Activated CD8-positive, alpha-beta T cell treated with anti-CD3 and anti-CD28 coated beads for 36 hours (primary cell): ENCODE data around the gene APEX2. TPM values are rescaled to one million over a fixed set of nuclear protein-coding genes. Genes with fewer than 3 reads are reported as not detected.
A peak's percentile ranks its signal among the peaks of the same experiment; 100 is the strongest.

Experiments used
- ATAC-seq: fragments of 200-7000 bp; cut with Tn5 transposase; one replicate; pipeline ENCODE4 v1.10.0; 2021; ENCODE audit warnings: mild to moderate bottlenecking, moderate library complexity
- CTCF ChIA-PET: fragments of 350-600 bp; sonication (Branson Sonifier 250); formaldehyde crosslinking; loops from one replicate; lab custom pipeline; 2021; ENCODE audit warnings: antibody characterized with exemption; lab: Charles Lee
- POLR2A ChIA-PET: fragments of 350-600 bp; sonication (Branson Sonifier 250); formaldehyde crosslinking; loops from one replicate; lab custom pipeline; 2021; ENCODE audit warnings: antibody characterized with exemption; lab: Charles Lee
- DNase-seq: peaks from one replicate; pipeline ENCODE4 v3.0.0-alpha.2; 2020
- H3K27ac Mint-ChIP-seq: one replicate; pipeline ENCODE4 v1.8.0; 2021; ENCODE audit warnings: mild to moderate bottlenecking, mixed read lengths
- H3K27me3 Mint-ChIP-seq: one replicate; pipeline ENCODE4 v1.8.0; 2021; ENCODE audit warnings: mixed read lengths
- H3K36me3 Mint-ChIP-seq: one replicate; pipeline ENCODE4 v1.8.0; 2021; ENCODE audit warnings: low read depth, mixed read lengths
- H3K4me1 Mint-ChIP-seq: one replicate; pipeline ENCODE4 v1.8.0; 2021; ENCODE audit warnings: low read depth, mixed read lengths
- H3K4me3 Mint-ChIP-seq: one replicate; pipeline ENCODE4 v1.8.0; 2021; ENCODE audit warnings: mild to moderate bottlenecking, moderate library complexity, mixed read lengths
- H3K9me3 Mint-ChIP-seq: one replicate; pipeline ENCODE4 v1.8.0; 2021; ENCODE audit warnings: mixed read lengths
- intact Hi-C: fragments of 100-400 bp; cut with micrococcal nuclease; formaldehyde crosslinking; loops from one replicate; pipeline ENCODE4 v1.10.0; 2022
- total RNA-seq, 2 experiments: library from RNA; stranded (reverse); gene quantifications; one replicate each; pipeline ENCODE4 v1.2.3, GENCODE V29; 2021
- TF ChIP-seq, protein P1 (sequence below): fragments of 200-600 bp; IDR thresholded peaks from one replicate; pipeline ENCODE4 v1.8.0; 2022; ENCODE audit warnings: antibody characterized with exemption, mild to moderate bottlenecking

APEX2 gene, protein sequence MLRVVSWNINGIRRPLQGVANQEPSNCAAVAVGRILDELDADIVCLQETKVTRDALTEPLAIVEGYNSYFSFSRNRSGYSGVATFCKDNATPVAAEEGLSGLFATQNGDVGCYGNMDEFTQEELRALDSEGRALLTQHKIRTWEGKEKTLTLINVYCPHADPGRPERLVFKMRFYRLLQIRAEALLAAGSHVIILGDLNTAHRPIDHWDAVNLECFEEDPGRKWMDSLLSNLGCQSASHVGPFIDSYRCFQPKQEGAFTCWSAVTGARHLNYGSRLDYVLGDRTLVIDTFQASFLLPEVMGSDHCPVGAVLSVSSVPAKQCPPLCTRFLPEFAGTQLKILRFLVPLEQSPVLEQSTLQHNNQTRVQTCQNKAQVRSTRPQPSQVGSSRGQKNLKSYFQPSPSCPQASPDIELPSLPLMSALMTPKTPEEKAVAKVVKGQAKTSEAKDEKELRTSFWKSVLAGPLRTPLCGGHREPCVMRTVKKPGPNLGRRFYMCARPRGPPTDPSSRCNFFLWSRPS
- total RNA-seq = 10 to 100 TPM; 30.0 to 33.0 TPM

- POLR2A ChIA-PET = interaction anchor here (1.2 to 2.0 kb wide), 3 partner anchors 9 to 956 kb away, joined by 3 to 5 read pairs (median 5); partner anchors contain the start of gene PHF8
These were observed at the start of gene APEX2 for GRCh38 chrX:54999717-55000598. APEX2 (plus strand) TSS chrX:55000363; CDS start chrX:55000423, 60 bp downstream.

DNA sequence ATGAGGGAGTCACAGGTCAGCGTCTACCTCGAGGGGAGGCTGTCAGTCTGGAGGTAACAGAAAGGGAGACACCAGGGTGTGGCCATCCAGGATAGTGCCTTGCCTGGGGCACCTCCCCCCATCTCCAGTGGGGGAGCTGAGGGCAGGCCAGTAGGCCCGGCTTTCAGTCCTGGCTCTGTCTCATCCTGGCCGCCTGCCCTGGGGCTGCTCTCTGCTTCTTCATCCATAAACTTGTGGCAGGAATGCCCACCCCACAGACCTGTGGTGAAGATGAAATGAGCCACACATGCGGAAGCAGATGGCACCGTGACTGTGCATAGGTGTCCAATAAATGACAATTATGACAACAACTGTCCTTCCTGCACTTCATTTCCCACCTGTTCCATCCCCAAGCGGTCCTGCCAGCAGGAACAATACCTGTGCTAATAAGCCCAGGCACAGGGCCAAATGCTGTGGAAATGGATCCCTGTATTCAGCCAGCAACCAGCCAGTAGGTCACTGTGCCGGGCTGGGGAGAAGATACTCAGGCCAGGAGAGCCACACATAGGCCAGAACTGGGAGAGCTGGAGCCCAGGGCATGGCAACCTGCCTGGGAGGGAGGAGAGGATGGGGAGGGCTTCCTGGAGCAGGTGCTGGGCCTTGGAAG is 49.3 kb upstream of the APEX2 start:
- POLR2A ChIA-PET = no interaction called here
- Mint-ChIP-seq H3K9me3 (no peaks in the 10 kb centered on the region), H3K4me3 (no peak overlapping the region)

More at GRCh38 chrX:54999717-55000598, at the start of gene APEX2:
- intact Hi-C loops = no loop called here
- Mint-ChIP-seq H3K27me3 (no peaks in the 10 kb centered on the region), H3K4me1 (peaks cover 20% of the 10 kb centered on the region), H3K36me3 (peaks cover 38% of the 10 kb centered on the region), H3K4me3 (peak within 1 kb of the TSS; percentile 95), H3K27ac (peak within 1 kb of the TSS; percentile 93), H3K9me3 (no peaks in the 10 kb centered on the region)
- TF ChIP-seq, protein P1, sequence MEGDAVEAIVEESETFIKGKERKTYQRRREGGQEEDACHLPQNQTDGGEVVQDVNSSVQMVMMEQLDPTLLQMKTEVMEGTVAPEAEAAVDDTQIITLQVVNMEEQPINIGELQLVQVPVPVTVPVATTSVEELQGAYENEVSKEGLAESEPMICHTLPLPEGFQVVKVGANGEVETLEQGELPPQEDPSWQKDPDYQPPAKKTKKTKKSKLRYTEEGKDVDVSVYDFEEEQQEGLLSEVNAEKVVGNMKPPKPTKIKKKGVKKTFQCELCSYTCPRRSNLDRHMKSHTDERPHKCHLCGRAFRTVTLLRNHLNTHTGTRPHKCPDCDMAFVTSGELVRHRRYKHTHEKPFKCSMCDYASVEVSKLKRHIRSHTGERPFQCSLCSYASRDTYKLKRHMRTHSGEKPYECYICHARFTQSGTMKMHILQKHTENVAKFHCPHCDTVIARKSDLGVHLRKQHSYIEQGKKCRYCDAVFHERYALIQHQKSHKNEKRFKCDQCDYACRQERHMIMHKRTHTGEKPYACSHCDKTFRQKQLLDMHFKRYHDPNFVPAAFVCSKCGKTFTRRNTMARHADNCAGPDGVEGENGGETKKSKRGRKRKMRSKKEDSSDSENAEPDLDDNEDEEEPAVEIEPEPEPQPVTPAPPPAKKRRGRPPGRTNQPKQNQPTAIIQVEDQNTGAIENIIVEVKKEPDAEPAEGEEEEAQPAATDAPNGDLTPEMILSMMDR = no peak
- ATAC-seq (peak; percentile 96), DNase-seq (peak; percentile 92)
- CTCF ChIA-PET = interaction anchor here (0.7 to 2.7 kb wide), 3 partner anchors 12 to 489 kb away, joined by 3 to 12 read pairs (median 11); no protein-coding TSS in a partner anchor

DNA sequence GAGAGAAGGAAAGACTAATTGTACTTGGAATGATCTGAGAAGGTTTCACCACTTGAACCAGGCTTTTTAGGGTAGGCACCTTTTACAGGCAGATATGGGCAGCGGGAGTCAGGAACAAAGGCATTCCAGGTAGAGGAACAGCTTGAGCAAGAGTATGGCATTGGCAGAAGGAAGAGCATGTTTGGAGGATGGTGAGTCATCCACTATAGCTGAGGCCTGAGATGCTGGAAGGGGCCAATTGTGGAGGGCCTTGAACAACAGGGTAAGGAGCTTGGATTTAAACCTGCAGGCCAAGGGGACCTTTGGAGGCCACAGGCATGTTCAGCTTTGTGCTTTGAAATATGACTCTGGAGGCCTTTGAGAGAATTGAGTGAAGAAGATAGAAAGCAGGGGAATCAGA is 38.4 kb upstream of the APEX2 start:
- Mint-ChIP-seq H3K9me3 (no peaks in the 10 kb centered on the region), H3K4me1 (peaks cover 19% of the 10 kb centered on the region), H3K27ac (no peak overlapping the region), H3K36me3 (no peaks in the 10 kb centered on the region), H3K27me3 (no peaks in the 10 kb centered on the region), H3K4me3 (no peak overlapping the region)
- ATAC-seq (no peak), DNase-seq (no peak)
- ChIA-PET CTCF (no interaction called here), POLR2A (no interaction called here)
- intact Hi-C loops = no loop called here
- TF ChIP-seq, protein P1 = no peak

More for the DNA sequence above, 49.3 kb upstream of the APEX2 start:
- CTCF ChIA-PET = no interaction called here
- DNase-seq = no peak
- no peaks in the 10 kb centered on the region for H3K4me1 Mint-ChIP-seq
- TF ChIP-seq, protein P1 = no peak
- no peak overlapping the region for H3K27ac Mint-ChIP-seq
- H3K27me3 Mint-ChIP-seq = no peaks in the 10 kb centered on the region
- ATAC-seq = no peak
- no peaks in the 10 kb centered on the region for H3K36me3 Mint-ChIP-seq
- intact Hi-C loops = no loop called here

DNA sequence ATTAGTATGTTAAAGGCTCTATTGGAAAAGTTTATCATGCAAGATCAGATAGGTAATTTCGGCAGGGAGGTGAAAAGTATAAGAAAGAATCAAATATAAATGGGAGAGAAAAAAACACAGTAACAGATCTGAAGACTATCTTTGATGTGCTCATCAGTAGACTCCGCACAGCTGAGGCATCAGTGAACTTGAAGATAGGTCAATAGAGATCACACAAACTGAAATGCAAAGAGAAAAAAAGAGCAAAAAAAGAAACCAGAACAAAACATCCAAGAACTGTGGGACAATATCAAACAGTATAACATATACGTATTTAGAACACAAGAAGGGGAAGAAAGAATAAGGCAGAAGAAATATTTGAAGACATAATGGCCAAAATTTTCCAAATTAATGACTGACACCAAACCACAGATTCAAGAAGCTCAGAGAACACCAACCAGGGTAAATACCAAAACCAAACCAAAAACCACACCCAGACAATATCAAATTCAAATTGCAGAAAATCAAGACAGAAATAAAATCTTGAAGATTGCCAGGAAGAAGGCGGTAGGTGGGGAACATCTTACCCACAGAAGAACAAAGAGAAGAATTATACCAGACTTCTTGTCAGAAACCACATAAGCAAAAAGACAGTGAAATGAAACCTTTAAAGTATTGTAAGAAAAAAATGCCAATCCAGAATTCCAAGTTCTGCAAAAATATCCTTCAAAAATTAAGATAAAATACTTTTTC is 35.2 kb upstream of the APEX2 start:
- TF ChIP-seq, protein P1 = no peak
- intact Hi-C loops = no loop called here
- DNase-seq (no peak), ATAC-seq (no peak)
- Mint-ChIP-seq H3K4me3 (no peak overlapping the region), H3K36me3 (no peaks in the 10 kb centered on the region), H3K4me1 (peaks cover 22% of the 10 kb centered on the region), H3K9me3 (no peaks in the 10 kb centered on the region), H3K27ac (peak overlapping the region; percentile 34), H3K27me3 (no peaks in the 10 kb centered on the region)
- POLR2A ChIA-PET = no interaction called here
- CTCF ChIA-PET = no interaction called here
